SJCRH30 (cell line): Measurements from ENCODE around the gene MUS81. TPM values are rescaled to one million over a fixed set of nuclear protein-coding genes. Genes with fewer than 3 reads are reported as not detected.

Experiments
- DNase-seq, 2 experiments: peaks; one replicate each; pipeline ENCODE4 v3.0.0-alpha.2; 2015 to 2020
- H3K27ac ChIP-seq: fragments of 250-450 bp; sonication (Bioruptor Pico); 2 replicates; pipeline ENCODE4 v1.5.1; 2020; ENCODE audit warnings: mild to moderate bottlenecking, moderate library complexity
- H3K27me3 ChIP-seq: fragments of 250-450 bp; sonication (Bioruptor Pico); 2 replicates; pipeline ENCODE4 v1.5.1; 2020; ENCODE audit warnings: mild to moderate bottlenecking, moderate library complexity
- H3K36me3 ChIP-seq: fragments of 250-450 bp; sonication (Bioruptor Pico); 2 replicates; pipeline ENCODE4 v1.5.1; 2020; ENCODE audit warnings: mild to moderate bottlenecking, moderate library complexity
- H3K4me1 ChIP-seq: fragments of 250-450 bp; sonication (Bioruptor Pico); 2 replicates; pipeline ENCODE4 v1.5.1; 2020; ENCODE audit warnings: mild to moderate bottlenecking, moderate library complexity
- H3K4me3 ChIP-seq: fragments of 250-450 bp; sonication (Bioruptor Pico); 2 replicates; pipeline ENCODE4 v1.5.1; 2020; ENCODE audit warnings: mild to moderate bottlenecking, moderate library complexity
- H3K9me3 ChIP-seq: fragments of 250-450 bp; sonication (Bioruptor Pico); replicated peaks from 2 replicates; pipeline ENCODE4 v1.5.1; 2020; ENCODE audit warnings: mild to moderate bottlenecking, moderate library complexity
- total RNA-seq: library from RNA; depleted of rRNA; stranded (reverse); fragments of >200 nt; shearing (Covaris generic); gene quantifications from 2 replicates; pipeline ENCODE4 v1.2.3, GENCODE V29; 2014; rRNA removed

Gene MUS81, protein sequence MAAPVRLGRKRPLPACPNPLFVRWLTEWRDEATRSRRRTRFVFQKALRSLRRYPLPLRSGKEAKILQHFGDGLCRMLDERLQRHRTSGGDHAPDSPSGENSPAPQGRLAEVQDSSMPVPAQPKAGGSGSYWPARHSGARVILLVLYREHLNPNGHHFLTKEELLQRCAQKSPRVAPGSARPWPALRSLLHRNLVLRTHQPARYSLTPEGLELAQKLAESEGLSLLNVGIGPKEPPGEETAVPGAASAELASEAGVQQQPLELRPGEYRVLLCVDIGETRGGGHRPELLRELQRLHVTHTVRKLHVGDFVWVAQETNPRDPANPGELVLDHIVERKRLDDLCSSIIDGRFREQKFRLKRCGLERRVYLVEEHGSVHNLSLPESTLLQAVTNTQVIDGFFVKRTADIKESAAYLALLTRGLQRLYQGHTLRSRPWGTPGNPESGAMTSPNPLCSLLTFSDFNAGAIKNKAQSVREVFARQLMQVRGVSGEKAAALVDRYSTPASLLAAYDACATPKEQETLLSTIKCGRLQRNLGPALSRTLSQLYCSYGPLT
- 31.1 and 35.1 TPM in 2 replicates for total RNA-seq

DNA sequence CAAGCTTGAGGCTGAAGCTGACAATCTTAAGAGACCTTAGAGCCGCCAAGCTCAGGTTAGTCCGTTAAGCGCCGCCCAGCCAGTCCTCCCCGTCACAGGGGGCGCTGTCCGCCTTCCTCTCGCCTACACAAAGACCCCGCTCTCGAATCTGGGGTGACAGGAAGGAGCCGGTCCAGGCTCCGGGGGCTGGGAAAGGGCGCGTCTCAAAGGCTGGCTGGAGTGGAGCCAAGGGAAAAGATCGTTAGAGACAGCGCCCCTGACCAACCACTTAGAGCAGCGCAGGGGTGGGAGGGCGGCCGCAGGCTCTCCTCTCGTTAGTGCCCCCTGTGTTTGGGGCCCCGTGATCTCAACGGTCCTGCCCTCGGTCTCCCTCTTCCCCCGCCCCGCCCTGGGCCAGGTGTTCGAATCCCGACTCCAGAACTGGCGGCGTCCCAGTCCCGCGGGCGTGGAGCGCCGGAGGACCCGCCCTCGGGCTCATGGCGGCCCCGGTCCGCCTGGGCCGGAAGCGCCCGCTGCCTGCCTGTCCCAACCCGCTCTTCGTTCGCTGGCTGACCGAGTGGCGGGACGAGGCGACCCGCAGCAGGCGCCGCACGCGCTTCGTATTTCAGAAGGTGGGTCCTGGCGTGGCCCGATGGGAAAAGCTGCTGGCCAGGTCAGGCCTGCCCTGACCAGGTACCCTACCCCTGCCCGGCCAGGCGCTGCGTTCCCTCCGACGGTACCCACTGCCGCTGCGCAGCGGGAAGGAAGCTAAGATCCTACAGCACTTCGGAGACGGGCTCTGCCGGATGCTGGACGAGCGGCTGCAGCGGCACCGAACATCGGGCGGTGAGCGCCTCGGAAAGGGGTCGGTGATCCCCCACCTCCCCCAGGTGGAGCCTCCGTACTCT lies at the start of gene MUS81:
Gene MUS81 (plus strand): TSS at position 156 of the 887 bp plus-strand sequence. CDS start 321 bp downstream, at position 477.
- peaks cover 31% of the 10 kb centered on the region for H3K36me3 ChIP-seq

GRCh38 chr11:65811764-65812475 lies 48.3 kb upstream of the MUS81 start:
- H3K9me3 ChIP-seq, result no peaks in the 10 kb centered on the region
- H3K4me3 ChIP-seq, result no peak overlapping the region
- peak; percentile 76 to 82 for DNase-seq
- peaks cover 11% of the 10 kb centered on the region for H3K27me3 ChIP-seq
- H3K27ac ChIP-seq, result no peak overlapping the region
- H3K36me3 ChIP-seq, result no peaks in the 10 kb centered on the region
- 0 out of 2 replicates have a peak, but pooled peaks cover 3% of the 10 kb centered on the region for H3K4me1 ChIP-seq

More for the DNA sequence above, at the start of gene MUS81:
- Histone ChIP-seq H3K4me3 (peak within 1 kb of the TSS; percentile 96), H3K27ac (peak within 1 kb of the TSS; percentile 74), H3K27me3 (no peaks in the 10 kb centered on the region), H3K4me1 (no peaks in the 10 kb centered on the region; the same call in 1 of the 2 replicates), H3K9me3 (no peaks in the 10 kb centered on the region)
- peak; percentile 98 for DNase-seq

DNA sequence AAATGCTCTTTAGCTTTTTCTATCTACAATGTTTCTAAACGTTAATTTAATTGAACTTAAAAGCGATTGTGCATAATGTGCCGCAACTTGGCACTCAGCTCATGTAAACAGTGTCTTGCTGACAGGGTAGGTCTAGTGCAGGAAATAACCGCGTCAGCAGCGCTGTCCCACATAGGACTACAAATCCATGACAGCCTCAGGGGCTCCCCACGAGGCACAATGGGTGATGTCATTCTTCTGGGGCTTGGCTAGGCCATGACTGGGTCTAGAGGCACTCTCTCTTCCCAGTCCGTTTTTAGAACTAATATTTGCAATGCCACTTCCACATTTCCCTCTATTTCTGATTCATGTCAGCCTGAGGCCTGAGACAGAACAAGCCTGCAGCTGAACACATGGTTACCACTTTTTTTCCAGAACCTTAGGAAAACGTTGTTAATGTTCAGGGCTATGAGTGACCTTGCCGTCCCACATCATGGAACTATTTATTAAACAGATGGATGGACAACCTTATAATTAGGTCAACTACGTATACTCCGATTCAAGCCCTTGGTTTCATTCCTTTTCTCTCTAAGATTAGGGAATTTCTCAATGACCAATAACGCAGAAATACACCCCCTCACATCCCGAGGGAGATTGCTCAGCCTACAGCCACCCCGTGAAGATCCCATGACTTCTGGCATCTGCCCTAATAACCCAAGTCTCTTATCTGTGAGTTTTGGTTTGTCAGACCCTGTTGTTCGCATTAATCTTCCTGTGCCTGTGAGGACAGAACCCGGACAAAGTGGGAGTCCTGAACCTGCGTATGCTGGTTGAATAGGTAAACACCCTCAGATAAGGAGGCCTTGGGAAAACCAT lies 45.9 kb upstream of the MUS81 start:
- no peaks in the 10 kb centered on the region for H3K9me3 ChIP-seq
- H3K27me3 ChIP-seq, result peaks cover 7% of the 10 kb centered on the region
- H3K4me3 ChIP-seq, result no peak overlapping the region
- peak; percentile 16 to 30 for DNase-seq
- H3K36me3 ChIP-seq, result no peaks in the 10 kb centered on the region
- H3K4me1 ChIP-seq, result 0 out of 2 replicates have a peak, but pooled peaks cover 3% of the 10 kb centered on the region
- no peak overlapping the region for H3K27ac ChIP-seq

DNA sequence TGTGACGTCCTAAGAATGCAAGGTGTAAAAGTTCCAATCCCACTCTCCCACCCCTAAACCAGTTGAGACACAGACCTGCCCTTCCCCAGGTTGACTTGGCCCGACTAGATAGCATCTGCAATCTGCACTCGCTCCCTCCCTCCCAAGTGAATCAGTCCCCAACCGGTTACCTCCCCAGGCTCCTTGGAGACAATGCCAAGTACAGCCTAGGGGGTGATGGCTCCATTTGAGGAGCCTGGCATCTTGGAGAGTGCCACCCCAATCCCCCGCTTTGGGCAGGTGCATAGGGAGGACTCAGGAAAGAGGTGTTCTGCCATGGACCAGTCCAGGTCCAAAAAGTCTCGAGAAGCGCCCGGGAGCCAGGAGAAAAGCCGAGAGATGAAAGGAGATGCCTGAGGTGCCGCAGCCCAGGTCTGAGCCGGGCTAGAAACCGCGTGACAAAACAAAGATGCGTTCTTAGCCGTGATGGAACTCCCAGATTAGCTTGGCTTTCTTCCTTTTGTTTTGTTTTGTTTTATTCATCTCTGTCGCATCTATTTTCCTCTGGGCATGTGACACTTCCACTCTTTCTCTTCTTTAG lies 45.2 kb upstream of the MUS81 start:
- no peaks in the 10 kb centered on the region for H3K36me3 ChIP-seq
- no peaks in the 10 kb centered on the region for H3K9me3 ChIP-seq
- H3K4me3 ChIP-seq, result no peak overlapping the region
- 0 out of 2 replicates have a peak, but pooled peaks cover 3% of the 10 kb centered on the region for H3K4me1 ChIP-seq
- no peak overlapping the region for H3K27ac ChIP-seq
- no peak for DNase-seq
- H3K27me3 ChIP-seq, result peaks cover 9% of the 10 kb centered on the region

DNA sequence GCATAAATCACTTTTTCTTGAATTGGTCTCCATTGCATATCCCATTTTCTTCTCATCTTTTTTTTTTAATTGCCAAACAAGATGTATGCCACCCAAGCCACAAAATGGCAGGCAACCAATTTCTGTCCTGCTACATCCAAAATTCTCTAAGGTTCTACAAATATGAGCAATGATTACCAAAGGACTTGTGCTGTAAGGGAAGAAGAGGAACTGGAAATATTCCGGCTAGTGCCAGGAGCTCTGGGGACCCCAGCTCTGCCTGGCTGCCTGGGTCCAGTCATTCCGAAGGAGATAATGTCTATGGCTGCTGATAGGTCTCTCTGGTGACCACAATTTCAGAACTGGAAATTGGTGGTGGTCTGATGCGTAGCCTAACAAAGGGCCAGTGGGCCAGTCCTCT lies 43.5 kb upstream of the MUS81 start:
- Histone ChIP-seq H3K9me3 (no peaks in the 10 kb centered on the region), H3K4me1 (no peaks in the 10 kb centered on the region), H3K4me3 (no peak overlapping the region), H3K27me3 (peaks cover 16% of the 10 kb centered on the region), H3K27ac (no peak overlapping the region), H3K36me3 (no peaks in the 10 kb centered on the region)
- DNase-seq, result no peak

- DNase-seq, result peak in 1 of 2 experiments; percentile 6
- Histone ChIP-seq H3K36me3 (no peaks in the 10 kb centered on the region), H3K4me3 (peak overlapping the region; percentile 56), H3K9me3 (no peaks in the 10 kb centered on the region), H3K27me3 (peaks cover 16% of the 10 kb centered on the region), H3K27ac (no peak overlapping the region), H3K4me1 (no peaks in the 10 kb centered on the region)
Observed at GRCh38 chr11:65817312-65817834, 42.9 kb upstream of the MUS81 start.

DNA sequence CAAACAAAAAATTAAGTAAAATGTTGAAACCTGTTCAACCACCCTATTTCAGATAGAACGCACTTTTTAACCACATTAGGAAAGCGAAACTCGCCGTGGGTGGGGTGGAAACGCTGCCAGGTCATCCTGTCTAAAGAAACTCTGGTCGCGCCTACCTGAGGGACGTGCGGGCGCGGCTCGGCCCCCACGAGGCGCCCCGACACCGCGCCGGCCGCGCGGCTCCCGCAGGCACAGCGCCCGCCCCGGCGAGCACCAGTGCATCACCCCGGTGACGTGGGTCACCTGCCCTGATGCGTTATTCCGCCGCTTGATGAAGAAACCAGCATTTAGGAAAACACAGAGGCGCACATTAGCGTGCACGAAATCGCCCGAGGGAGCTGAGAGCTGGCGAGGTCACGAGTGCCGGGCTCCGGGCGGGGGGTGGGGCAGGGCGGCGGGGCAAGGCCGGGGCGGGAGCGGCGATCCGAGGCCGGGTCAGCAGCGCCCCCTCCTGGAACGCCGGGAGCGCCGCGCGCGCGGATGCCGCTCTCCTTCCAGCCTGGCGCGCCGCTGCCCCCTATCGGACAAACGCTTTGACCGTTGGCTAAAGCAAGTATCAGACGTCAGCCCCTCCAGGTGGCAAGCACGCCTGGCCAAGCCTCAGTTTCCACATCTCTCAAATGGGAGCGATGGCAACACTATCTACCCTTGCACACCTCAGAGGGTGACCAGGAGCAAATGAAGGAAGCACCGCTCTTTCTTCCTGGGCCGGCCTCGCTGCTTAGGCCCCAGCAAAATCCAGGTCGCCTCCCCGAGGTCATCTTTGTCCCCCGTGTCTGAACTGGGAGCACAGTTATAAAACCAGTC lies 42.2 kb upstream of the MUS81 start:
- peak; percentile 90 to 92 for DNase-seq
- no peak overlapping the region for H3K27ac ChIP-seq

DNA sequence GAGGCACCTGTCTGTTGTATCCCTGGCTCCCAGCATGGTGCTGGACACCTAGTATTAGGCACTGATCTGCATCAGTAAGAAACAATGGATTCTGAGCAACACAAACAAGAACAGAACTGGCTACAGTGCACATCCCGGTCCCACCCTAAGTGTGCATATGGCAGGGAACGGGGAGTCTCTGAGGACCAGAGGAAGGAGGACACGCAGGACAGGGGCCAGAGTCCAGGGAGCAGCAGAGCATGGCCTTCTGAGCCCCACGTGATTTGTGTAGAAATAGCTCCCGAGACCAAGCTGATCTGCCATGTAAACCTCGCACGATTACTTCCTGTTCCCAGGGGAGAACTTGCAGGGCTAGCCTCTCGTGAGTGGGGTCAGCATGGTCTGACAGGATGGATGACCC lies 39.1 kb upstream of the MUS81 start:
- Histone ChIP-seq H3K27ac (no peak overlapping the region), H3K9me3 (no peaks in the 10 kb centered on the region), H3K27me3 (peaks cover 19% of the 10 kb centered on the region), H3K4me3 (no peak overlapping the region), H3K36me3 (no peaks in the 10 kb centered on the region), H3K4me1 (no peaks in the 10 kb centered on the region)
- DNase-seq, result no peak

More for the DNA sequence above, 42.2 kb upstream of the MUS81 start:
- Histone ChIP-seq H3K36me3 (no peaks in the 10 kb centered on the region), H3K9me3 (no peaks in the 10 kb centered on the region), H3K4me3 (peak overlapping the region; percentile 56), H3K4me1 (no peaks in the 10 kb centered on the region), H3K27me3 (peaks cover 16% of the 10 kb centered on the region)

DNA sequence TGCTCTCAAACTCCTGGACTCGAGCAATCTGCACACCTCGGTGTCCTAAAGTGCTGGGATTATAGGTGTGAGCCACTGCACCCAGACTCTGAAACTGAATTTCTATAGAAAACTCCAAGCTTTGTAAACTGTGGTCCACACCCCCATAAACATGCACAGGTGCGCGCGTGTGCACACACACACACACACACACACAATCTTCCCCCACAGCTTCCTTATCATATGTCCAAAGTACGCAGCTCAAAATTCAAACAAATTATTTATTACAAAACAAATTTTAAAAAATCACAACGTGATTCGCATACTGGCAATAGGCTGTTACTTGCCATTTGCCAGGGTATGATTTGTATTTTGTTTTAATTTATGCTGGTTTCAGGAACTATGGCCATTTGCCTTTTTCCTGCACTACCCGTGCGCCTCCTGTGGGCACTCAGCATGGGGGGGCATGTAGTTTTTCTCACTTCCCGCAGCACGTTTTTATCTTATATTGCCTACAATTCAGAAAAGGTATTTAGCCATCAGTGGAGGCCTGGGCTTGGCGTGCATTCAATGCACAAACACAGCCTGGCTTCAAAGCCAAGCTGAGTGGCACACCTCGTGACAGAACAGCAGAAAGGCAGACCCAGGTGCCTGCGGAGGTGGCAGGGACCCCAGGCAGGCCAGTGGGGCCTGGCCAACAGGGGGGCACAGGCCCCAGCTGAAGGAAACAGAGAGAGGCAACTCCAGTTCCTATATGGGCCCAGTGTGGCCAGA lies 37.3 kb upstream of the MUS81 start:
- DNase-seq, result no peak
- no peaks in the 10 kb centered on the region for H3K9me3 ChIP-seq
- H3K4me1 ChIP-seq, result no peaks in the 10 kb centered on the region
- no peak overlapping the region for H3K4me3 ChIP-seq
- no peaks in the 10 kb centered on the region for H3K36me3 ChIP-seq
- peaks cover 19% of the 10 kb centered on the region for H3K27me3 ChIP-seq
- no peak overlapping the region for H3K27ac ChIP-seq

DNA sequence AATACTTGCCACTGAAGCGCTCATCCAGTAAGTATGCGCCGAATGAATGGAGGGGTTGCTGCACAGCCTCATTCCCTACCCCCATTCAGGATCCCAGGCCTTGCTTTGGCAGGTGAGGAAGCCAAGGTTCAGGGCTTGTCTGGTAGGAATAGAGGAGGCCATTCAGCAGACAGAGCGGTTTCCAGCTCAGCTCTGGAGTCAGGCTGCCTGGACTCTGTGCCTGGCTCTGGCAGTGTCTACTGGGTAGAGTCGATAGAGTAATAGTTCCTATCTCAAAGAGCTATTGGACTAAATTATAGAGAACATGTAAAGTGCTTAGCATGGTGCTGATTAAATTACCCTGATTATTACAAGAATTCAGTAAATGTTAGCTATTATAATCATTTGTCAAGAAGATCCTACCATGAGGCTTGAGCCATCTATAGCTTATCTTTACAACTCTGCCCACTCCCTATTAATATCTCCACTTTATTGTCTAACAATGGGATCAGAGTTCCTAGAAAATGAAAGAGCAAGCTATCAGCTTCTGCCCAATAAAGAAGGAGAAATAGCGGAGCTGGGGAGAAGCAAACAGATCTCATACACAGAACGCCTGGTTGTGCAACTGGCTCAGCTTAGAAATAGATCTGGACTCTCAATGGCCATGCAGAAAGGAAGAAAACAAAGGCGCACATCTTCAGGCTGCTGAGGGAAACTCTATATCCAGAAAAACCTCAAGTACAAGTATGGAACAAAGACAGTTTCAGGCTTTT lies 33.1 kb upstream of the MUS81 start:
- no peaks in the 10 kb centered on the region for H3K4me1 ChIP-seq
- H3K27ac ChIP-seq, result no peak overlapping the region
- no peaks in the 10 kb centered on the region for H3K36me3 ChIP-seq
- no peak overlapping the region for H3K4me3 ChIP-seq
- no peaks in the 10 kb centered on the region for H3K9me3 ChIP-seq
- no peak for DNase-seq
- peaks cover 7% of the 10 kb centered on the region for H3K27me3 ChIP-seq

- no peaks in the 10 kb centered on the region for H3K9me3 ChIP-seq
- no peak overlapping the region for H3K27ac ChIP-seq
- no peaks in the 10 kb centered on the region for H3K36me3 ChIP-seq
- H3K4me3 ChIP-seq, result no peak overlapping the region
- no peaks in the 10 kb centered on the region for H3K4me1 ChIP-seq
- no peak for DNase-seq
- no peaks in the 10 kb centered on the region; the same call in 1 of the 2 replicates for H3K27me3 ChIP-seq
Observed at GRCh38 chr11:65829459-65829858, 30.8 kb upstream of the MUS81 start.
